Measurements from ENCODE around the gene ZBTB7B. TPM values are rescaled to one million over a fixed set of nuclear protein-coding genes. Genes with fewer than 3 reads are reported as not detected.
A peak's percentile ranks its signal among the peaks of the same experiment; 100 is the strongest.

ZBTB7B gene
- total RNA-seq, 1 donor from 2014 or later, result 56.6 TPM

GRCh38 chr1:155006601-155007101, 4.0 kb downstream of the ZBTB7B start:
- DNase-seq, result no peak
- Mint-ChIP-seq H3K36me3 (ENCODE audit: low read depth) (peaks cover 14% of the 10 kb centered on the region), H3K27ac (peak overlapping the region; percentile 88), H3K27me3 (no peaks in the 10 kb centered on the region), H3K4me3 (peak overlapping the region; percentile 75), H3K4me1 (peaks cover 78% of the 10 kb centered on the region), H3K9me3 (no peaks in the 10 kb centered on the region)
- ChIA-PET CTCF (interaction anchor here (0.6 to 1.9 kb wide), 4 partner anchors 10 to 62 kb away, joined by 3 to 11 read pairs (median 3); partner anchors contain the start of gene LENEP), POLR2A (interaction anchor here (0.6 to 2.4 kb wide), 8 partner anchors 9 to 70 kb away, joined by 3 to 17 read pairs (median 6); partner anchors contain the start of genes CKS1B, FLAD1 and PMVK)
- TF ChIP-seq CTCF (IDR thresholded peaks at IDR 0.05), result no peak
- ATAC-seq (ENCODE audit: low read depth), result peak; percentile 29
- intact Hi-C loops (cut with micrococcal nuclease), result loop anchor here (1.0 kb wide), 1 partner anchor 11 kb away; no protein-coding TSS in a partner anchor

- no peaks in the 10 kb centered on the region for H3K27me3 Mint-ChIP-seq
- H3K9me3 Mint-ChIP-seq, result no peaks in the 10 kb centered on the region
- H3K27ac Mint-ChIP-seq, result no peak overlapping the region
- H3K36me3 Mint-ChIP-seq (ENCODE audit: low read depth), result peaks cover 11% of the 10 kb centered on the region
- ATAC-seq (ENCODE audit: low read depth) (no peak), DNase-seq (no peak)
- peaks cover 84% of the 10 kb centered on the region for H3K4me1 Mint-ChIP-seq
- POLR2A ChIA-PET, result interaction anchor here (0.6 to 2.4 kb wide), 9 partner anchors 8 to 71 kb away, joined by 3 to 17 read pairs (median 5); partner anchors contain the start of genes CKS1B, FLAD1 and PMVK
- no peak for TF ChIP-seq CTCF (IDR thresholded peaks at IDR 0.05)
- CTCF ChIA-PET, result interaction anchor here (1.1 to 1.9 kb wide), 2 partner anchors 10 to 14 kb away, joined by 3 to 11 read pairs; partner anchors contain the start of gene LENEP
- intact Hi-C loops (cut with micrococcal nuclease), result no loop called here
- H3K4me3 Mint-ChIP-seq, result no peak overlapping the region
Observed at GRCh38 chr1:155007251-155007828, 4.7 kb downstream of the ZBTB7B start.

- CTCF ChIA-PET, result interaction anchor here (1.1 kb wide), 1 partner anchor 15 kb away, joined by 3 read pairs; the partner anchor contains the start of gene LENEP
- DNase-seq (no peak), ATAC-seq (ENCODE audit: low read depth) (no peak)
- POLR2A ChIA-PET, result interaction anchor here (1.1 to 2.4 kb wide), 3 partner anchors 9 to 72 kb away, joined by 3 to 17 read pairs (median 5); partner anchors contain the start of genes CKS1B and PMVK
- intact Hi-C loops (cut with micrococcal nuclease), result no loop called here
- no peak overlapping the region for H3K4me3 Mint-ChIP-seq
- TF ChIP-seq CTCF (IDR thresholded peaks at IDR 0.05), result no peak
- H3K36me3 Mint-ChIP-seq (ENCODE audit: low read depth), result peaks cover 8% of the 10 kb centered on the region
- no peaks in the 10 kb centered on the region for H3K9me3 Mint-ChIP-seq
- H3K27me3 Mint-ChIP-seq, result no peaks in the 10 kb centered on the region
- peaks cover 93% of the 10 kb centered on the region for H3K4me1 Mint-ChIP-seq
- H3K27ac Mint-ChIP-seq, result no peak overlapping the region
Observed at GRCh38 chr1:155008015-155008941, 5.7 kb downstream of the ZBTB7B start.

- no peak overlapping the region for H3K4me3 Mint-ChIP-seq
- H3K36me3 Mint-ChIP-seq (ENCODE audit: low read depth), result peaks cover 9% of the 10 kb centered on the region
- intact Hi-C loops (cut with micrococcal nuclease), result no loop called here
- peaks cover 95% of the 10 kb centered on the region for H3K4me1 Mint-ChIP-seq
- peak overlapping the region; percentile 64 for H3K27ac Mint-ChIP-seq
- no peaks in the 10 kb centered on the region for H3K9me3 Mint-ChIP-seq
- H3K27me3 Mint-ChIP-seq, result no peaks in the 10 kb centered on the region
- DNase-seq, result no peak
- POLR2A ChIA-PET, result no interaction called here
- ATAC-seq (ENCODE audit: low read depth), result no peak
- CTCF ChIA-PET, result no interaction called here
- TF ChIP-seq CTCF (IDR thresholded peaks at IDR 0.05), result no peak
Observed at GRCh38 chr1:155009221-155009711, 6.7 kb downstream of the ZBTB7B start.

Data from activated B cell treated with CpG ODN at 0.5 μM for 24 hours (primary cell).